T-cell (primary cell): ENCODE data around the gene EXT2. TPM values are rescaled to one million over a fixed set of nuclear protein-coding genes. Genes with fewer than 3 reads are reported as not detected.

Experiments used
- ATAC-seq, 4 experiments: fragments of 200-7000 bp in 3 of 4; fragments of 150-1000 bp in 1 of 4; cut with Tn5 transposase; replicated peaks in 1 of 4; 1 replicate in 3 of 4; 2 replicates in 1 of 4; pipeline ENCODE4 v1.10.0; 2021; ENCODE audit warnings: moderate library complexity in 3 of 4, mild to moderate bottlenecking in 2 of 4, moderate number of reproducible peaks in 1 of 4
- CTCF ChIA-PET, 2 donors: fragments of 300-600 bp; sonication (Branson Sonifier 250); formaldehyde crosslinking; loops; one replicate each; lab custom pipeline; 2022; ENCODE audit warnings: antibody characterized with exemption in 2 of 2; lab: Charles Lee
- POLR2A ChIA-PET, 2 donors: fragments of 300-600 bp; sonication (Branson Sonifier 250); formaldehyde crosslinking; loops; one replicate each; lab custom pipeline; 2022; ENCODE audit warnings: antibody characterized with exemption in 2 of 2; lab: Charles Lee
- DNase-seq, 35 experiments: peaks; one replicate each; pipeline versions ENCODE4 v3.0.0 to v3.0.0-alpha.2; 2013 to 2023
- H3K27ac ChIP-seq: one replicate; pipeline ENCODE4 v1.5.1; 2013; ENCODE audit warnings: low read length
- H3K27me3 ChIP-seq, 2 experiments: replicated peaks in 1 of 2; 1 replicate in 1 of 2; 2 replicates in 1 of 2; pipeline versions ENCODE4 v1.6.1 to v1.7.0; 2013; ENCODE audit warnings: low read length in 1 of 2, mixed read lengths in 1 of 2; ENCODE audit not compliant: control insufficient read depth in 2 of 2, insufficient read depth in 2 of 2; ENCODE audit errors: extremely low read depth in 1 of 2
- H3K36me3 ChIP-seq, 2 donors: 1 replicate in 1 of 2; 2 replicates in 1 of 2; pipeline versions ENCODE4 v1.6.1 to v1.7.0; 2013; ENCODE audit warnings: low read length in 1 of 2; ENCODE audit not compliant: control insufficient read depth in 2 of 2, insufficient read depth in 1 of 2; ENCODE audit errors: extremely low read depth in 1 of 2
- H3K4me1 ChIP-seq, 2 experiments: 1 replicate in 1 of 2; 2 replicates in 1 of 2; pipeline versions ENCODE4 v1.6.1 to v1.7.0; 2013; ENCODE audit warnings: low read length in 2 of 2, mixed read lengths in 1 of 2; ENCODE audit not compliant: insufficient read depth in 2 of 2, control insufficient read depth in 1 of 2; ENCODE audit errors: extremely low read depth in 1 of 2
- H3K4me3 ChIP-seq, 2 donors: 1 replicate in 1 of 2; 2 replicates in 1 of 2; pipeline versions ENCODE4 v1.5.1 to v1.7.0; 2013; ENCODE audit warnings: mild to moderate bottlenecking in 2 of 2, low read length in 1 of 2, moderate library complexity in 1 of 2; ENCODE audit not compliant: control insufficient read depth in 1 of 2; ENCODE audit errors: extremely low read depth in 1 of 2
- H3K9me3 ChIP-seq: 2 replicates; pipeline ENCODE4 v1.7.0; 2013
- H3K27ac Mint-ChIP-seq, 2 donors: one replicate each; pipeline ENCODE4 v1.8.0; 2020 to 2021; ENCODE audit warnings: mild to moderate bottlenecking in 2 of 2, mixed read lengths in 2 of 2
- H3K27me3 Mint-ChIP-seq, 2 donors: one replicate each; pipeline ENCODE4 v1.8.0; 2021 to 2022; ENCODE audit warnings: mixed read lengths in 2 of 2
- H3K36me3 Mint-ChIP-seq: one replicate; pipeline ENCODE4 v1.8.0; 2021; ENCODE audit warnings: mixed read lengths
- H3K4me1 Mint-ChIP-seq, 3 donors: one replicate each; pipeline ENCODE4 v1.8.0; 2020 to 2022; ENCODE audit warnings: mixed read lengths in 3 of 3, mild to moderate bottlenecking in 1 of 3
- H3K4me3 Mint-ChIP-seq, 3 donors: one replicate each; pipeline ENCODE4 v1.8.0; 2020 to 2022; ENCODE audit warnings: mild to moderate bottlenecking in 3 of 3, mixed read lengths in 3 of 3, moderate library complexity in 3 of 3
- H3K9me3 Mint-ChIP-seq, 3 donors: one replicate each; pipeline ENCODE4 v1.8.0; 2020 to 2022; ENCODE audit warnings: mixed read lengths in 3 of 3
- WGBS: methylation state at CpG from one replicate; pipeline ENCODE4 v1.1.5; 2013; ENCODE audit warnings: missing lambda C conversion rate; ENCODE audit not compliant: insufficient coverage; 5-methylcytosine and 5-hydroxymethylcytosine counted together
- total RNA-seq, 35 experiments: library from RNA in 6 of 35; stranded (reverse) in 6 of 35; fragments of 120-200 nt in 1 of 35; gene quantifications; one replicate each; pipeline versions ENCODE4 v1.2.1 to v1.2.4 and lab custom pipeline; 2013 to 2026

Gene EXT2
- total RNA-seq, 5 donors from 2014 or later (not counting 1 experiment from before 2014, with no cell fraction given), result 24.8 to 30.5 (median 26.6) TPM

GRCh38 chr11:44130751-44131150 is 35.3 kb downstream of the EXT2 start:
- Mint-ChIP-seq H3K36me3 (peaks cover 73% of the 10 kb centered on the region), H3K27me3 (no peaks in the 10 kb centered on the region), H3K27ac (no peak overlapping the region), H3K9me3 (no peaks in the 10 kb centered on the region), H3K4me1 (no peaks in the 10 kb centered on the region), H3K4me3 (no peak overlapping the region)
- H3K4me3 ChIP-seq, result no peak overlapping the region
- no peaks in the 10 kb centered on the region for H3K9me3 ChIP-seq
- H3K27ac ChIP-seq, result no peak overlapping the region
- no peaks in the 10 kb centered on the region for H3K27me3 ChIP-seq
- POLR2A ChIA-PET, result no interaction called here
- H3K4me1 ChIP-seq, result no peaks in the 10 kb centered on the region
- CTCF ChIA-PET, result interaction anchor here in 1 of 2 donors (0.6 kb wide), 1 partner anchor 37 kb away, joined by 3 read pairs; no protein-coding TSS in a partner anchor
- H3K36me3 ChIP-seq, result peaks cover 5 to 74% of the 10 kb centered on the region in 2 donors
- DNase-seq, result no peak
- WGBS, result 100% methylated on average over 5 of the region's 6 CpGs
- ATAC-seq, result no peak

- no CpG with 5 or more reads among the region's 1 CpG for WGBS
- ChIA-PET POLR2A (interaction anchor here in 1 of 2 donors (0.8 kb wide), 1 partner anchor 543 kb away, joined by 3 read pairs; no protein-coding TSS in a partner anchor), CTCF (interaction anchor here in 1 of 2 donors (0.5 to 0.6 kb wide), 2 partner anchors 79 to 409 kb away, joined by 3 to 4 read pairs; no protein-coding TSS in a partner anchor)
- Mint-ChIP-seq H3K27ac (no peak overlapping the region), H3K36me3 (peaks cover 62% of the 10 kb centered on the region), H3K4me3 (no peak overlapping the region), H3K4me1 (no peaks in the 10 kb centered on the region), H3K9me3 (no peaks in the 10 kb centered on the region), H3K27me3 (no peaks in the 10 kb centered on the region)
- H3K4me1 ChIP-seq, result no peaks in the 10 kb centered on the region
- no peak overlapping the region for H3K4me3 ChIP-seq
- ATAC-seq (no peak), DNase-seq (peak in 1 of 35 experiments; percentile 5)
- no peaks in the 10 kb centered on the region for H3K9me3 ChIP-seq
- no peaks in the 10 kb centered on the region for H3K27me3 ChIP-seq
- H3K36me3 ChIP-seq, result peaks cover 0 to 52% of the 10 kb centered on the region in 2 donors
- no peak overlapping the region for H3K27ac ChIP-seq
These were observed 38.0 kb downstream of the EXT2 start for GRCh38 chr11:44133335-44133946.

GRCh38 chr11:44134625-44135024 is 39.1 kb downstream of the EXT2 start:
- CTCF ChIA-PET, result no interaction called here
- Histone ChIP-seq H3K27ac (no peak overlapping the region), H3K4me1 (no peaks in the 10 kb centered on the region), H3K9me3 (no peaks in the 10 kb centered on the region), H3K36me3 (peaks cover 0 to 40% of the 10 kb centered on the region in 2 donors), H3K4me3 (no peak overlapping the region), H3K27me3 (no peaks in the 10 kb centered on the region)
- POLR2A ChIA-PET, result no interaction called here
- Mint-ChIP-seq H3K27me3 (no peaks in the 10 kb centered on the region), H3K36me3 (peaks cover 59% of the 10 kb centered on the region), H3K4me3 (no peak overlapping the region), H3K27ac (no peak overlapping the region), H3K9me3 (no peaks in the 10 kb centered on the region), H3K4me1 (no peaks in the 10 kb centered on the region)
- WGBS, result no CpG with 5 or more reads among the region's 1 CpG
- DNase-seq (no peak), ATAC-seq (no peak)

- Histone ChIP-seq H3K9me3 (no peaks in the 10 kb centered on the region), H3K27me3 (no peaks in the 10 kb centered on the region), H3K4me3 (no peak overlapping the region), H3K36me3 (peaks cover 0 to 28% of the 10 kb centered on the region in 2 donors), H3K27ac (no peak overlapping the region), H3K4me1 (no peaks in the 10 kb centered on the region)
- ChIA-PET CTCF (no interaction called here), POLR2A (interaction anchor here in 1 of 2 donors (0.7 kb wide), 1 partner anchor 10 kb away, joined by 4 read pairs; no protein-coding TSS in a partner anchor)
- Mint-ChIP-seq H3K27me3 (no peaks in the 10 kb centered on the region), H3K36me3 (peaks cover 53% of the 10 kb centered on the region), H3K9me3 (no peaks in the 10 kb centered on the region), H3K27ac (no peak overlapping the region), H3K4me1 (no peaks in the 10 kb centered on the region), H3K4me3 (no peak overlapping the region)
- ATAC-seq (no peak), DNase-seq (no peak)
- WGBS, result 80% methylated on average over 1 of the region's 3 CpGs
These were observed 40.9 kb downstream of the EXT2 start for GRCh38 chr11:44136176-44136945.

- ChIA-PET CTCF (interaction anchor here in 1 of 2 donors (0.7 kb wide), 1 partner anchor 24 kb away, joined by 3 read pairs; no protein-coding TSS in a partner anchor), POLR2A (interaction anchor here in 1 of 2 donors (0.5 kb wide), 1 partner anchor 13 kb away, joined by 8 read pairs; no protein-coding TSS in a partner anchor)
- no CpG with 5 or more reads among the region's 1 CpG for WGBS
- no peak for ATAC-seq
- H3K4me3 Mint-ChIP-seq, result no peak overlapping the region
- Histone ChIP-seq H3K27me3 (no peaks in the 10 kb centered on the region), H3K4me3 (no peak overlapping the region), H3K9me3 (no peaks in the 10 kb centered on the region), H3K36me3 (peaks cover 0 to 24% of the 10 kb centered on the region in 2 donors), H3K27ac (no peak overlapping the region), H3K4me1 (no peaks in the 10 kb centered on the region)
- H3K36me3 Mint-ChIP-seq, result peaks cover 55% of the 10 kb centered on the region
- DNase-seq, result no peak
- no peak overlapping the region for H3K27ac Mint-ChIP-seq
- no peaks in the 10 kb centered on the region for H3K27me3 Mint-ChIP-seq
- H3K9me3 Mint-ChIP-seq, result no peaks in the 10 kb centered on the region
- no peaks in the 10 kb centered on the region for H3K4me1 Mint-ChIP-seq
These were observed 41.6 kb downstream of the EXT2 start for GRCh38 chr11:44137057-44137456.

- Mint-ChIP-seq H3K27me3 (no peaks in the 10 kb centered on the region), H3K4me1 (no peaks in the 10 kb centered on the region), H3K4me3 (no peak overlapping the region), H3K9me3 (no peaks in the 10 kb centered on the region), H3K36me3 (peaks cover 52% of the 10 kb centered on the region), H3K27ac (no peak overlapping the region)
- POLR2A ChIA-PET, result no interaction called here
- Histone ChIP-seq H3K4me1 (no peaks in the 10 kb centered on the region), H3K27me3 (no peaks in the 10 kb centered on the region), H3K36me3 (peaks cover 0 to 20% of the 10 kb centered on the region in 2 donors), H3K4me3 (no peak overlapping the region), H3K9me3 (no peaks in the 10 kb centered on the region), H3K27ac (no peak overlapping the region)
- no peak for DNase-seq
- WGBS, result 88% methylated on average over 2 of the region's 2 CpGs
- ATAC-seq, result no peak
- CTCF ChIA-PET, result no interaction called here
These were observed 42.8 kb downstream of the EXT2 start for GRCh38 chr11:44138286-44138685.
